HEK293 (cell line): ENCODE measurements around the gene SLC35A4.
A peak's percentile ranks its signal among the peaks of the same experiment; 100 is the strongest.
"Not testable (repeated sequence)": the region's sequence is repeated elsewhere in the genome, so short reads cannot be mapped to it uniquely, and the experiment has no call there.

Experiments used
- CTCF ChIA-PET: fragments of 350-600 bp; formaldehyde crosslinking; extraction: SDS; loops from one replicate; lab custom pipeline; 2021; ENCODE audit warnings: antibody characterized with exemption; lab: Yijun Ruan, JAX
- POLR2A ChIA-PET: fragments of 300-600 bp; formaldehyde crosslinking; extraction: SDS; loops from one replicate; lab custom pipeline; 2020; ENCODE audit warnings: antibody characterized with exemption, inconsistent platforms; lab: Yijun Ruan, JAX
- H3K27ac ChIP-seq: fragments of 200-500 bp; sonication (Bioruptor generic); 2 replicates; pipeline ENCODE4 v1.5.1; 2014; ENCODE audit warnings: low read depth, low read length, control low read depth, inconsistent platforms; ENCODE audit errors: extremely low read depth
- H3K36me3 ChIP-seq, 2 experiments: fragments of 200-500 bp in 1 of 2; sonication (Bioruptor generic) in 1 of 2; 1 replicate in 1 of 2; 2 replicates in 1 of 2; pipeline ENCODE4 v1.5.1; 2014 to 2017; ENCODE audit warnings: inconsistent platforms in 2 of 2, low read length in 2 of 2; ENCODE audit not compliant: control insufficient read depth in 2 of 2, insufficient read depth in 1 of 2
- H3K4me1 ChIP-seq: fragments of 200-500 bp; sonication (Bioruptor generic); 2 replicates; pipeline ENCODE4 v1.5.1; 2014; ENCODE audit warnings: mild to moderate bottlenecking, low read length, inconsistent platforms; ENCODE audit not compliant: control insufficient read depth, insufficient read depth
- H3K4me3 ChIP-seq: 2 replicates; pipeline ENCODE4 v1.5.1; 2011; ENCODE audit warnings: low read depth, mild to moderate bottlenecking, control low read depth, low read length, moderate library complexity
- H3K9me3 ChIP-seq: fragments of 200-500 bp; sonication (Bioruptor generic); 2 replicates; pipeline ENCODE4 v1.5.1; 2014; ENCODE audit warnings: low read depth, low read length, inconsistent platforms; ENCODE audit not compliant: control insufficient read depth, insufficient read depth
- HOXD13 ChIP-seq: sonication (generic); formaldehyde crosslinking; IDR thresholded peaks from 2 replicates; pipeline ENCODE4 v1.8.0; 2022; ENCODE audit warnings: missing genetic modification reagents, borderline replicate concordance
- IKZF3 ChIP-seq: fragments of 450-650 bp; IDR thresholded peaks from 2 replicates; pipeline ENCODE4 v1.5.0; 2018; ENCODE audit warnings: missing biosample characterization, mild to moderate bottlenecking, missing genetic modification characterization, moderate library complexity
- PRDM1 ChIP-seq: fragments of 450-650 bp; formaldehyde crosslinking; IDR thresholded peaks from 2 replicates; pipeline ENCODE4; 2016; ENCODE audit warnings: missing biosample characterization, missing genetic modification characterization
- RBAK ChIP-seq: fragments of 450-650 bp; formaldehyde crosslinking; IDR thresholded peaks from 2 replicates; pipeline ENCODE4 v1.5.1; 2016; ENCODE audit warnings: missing biosample characterization, missing genetic modification characterization
- REPIN1 ChIP-seq: fragments of 450-650 bp; formaldehyde crosslinking; IDR thresholded peaks from 2 replicates; pipeline ENCODE4 v1.5.1; 2017; ENCODE audit warnings: missing biosample characterization, missing genetic modification characterization, low read depth
- SP3 ChIP-seq: fragments of 450-650 bp; formaldehyde crosslinking; IDR thresholded peaks from 2 replicates; pipeline ENCODE4 v1.5.1; 2016; ENCODE audit warnings: missing biosample characterization, missing genetic modification characterization
- TCF7L2 ChIP-seq: IDR thresholded peaks from 2 replicates; pipeline ENCODE4 v1.6.1; 2011; ENCODE audit warnings: low read depth, mild to moderate bottlenecking, inconsistent platforms, low read length, moderate library complexity, borderline replicate concordance
- ZBTB20 ChIP-seq: fragments of 450-650 bp; formaldehyde crosslinking; IDR thresholded peaks from 2 replicates; pipeline ENCODE4 v1.5.1; 2016; ENCODE audit warnings: missing biosample characterization, missing genetic modification characterization
- ZBTB8A ChIP-seq: fragments of 450-650 bp; formaldehyde crosslinking; IDR thresholded peaks from 2 replicates; pipeline ENCODE4 v1.5.1; 2016; ENCODE audit warnings: missing biosample characterization, missing genetic modification characterization
- ZEB2 ChIP-seq: fragments of 450-650 bp; formaldehyde crosslinking; IDR thresholded peaks from 2 replicates; pipeline ENCODE4 v1.5.1; 2016; ENCODE audit warnings: missing biosample characterization, missing genetic modification characterization
- ZFP37 ChIP-seq: fragments of 450-650 bp; formaldehyde crosslinking; IDR thresholded peaks from 2 replicates; pipeline ENCODE4 v1.5.1; 2016; ENCODE audit warnings: missing biosample characterization, missing genetic modification characterization
- ZNF112 ChIP-seq: fragments of 450-650 bp; formaldehyde crosslinking; IDR thresholded peaks from 2 replicates; pipeline ENCODE4 v1.5.0; 2017; ENCODE audit warnings: missing biosample characterization, missing genetic modification characterization
- ZNF341 ChIP-seq: fragments of 450-650 bp; formaldehyde crosslinking; IDR thresholded peaks from 2 replicates; pipeline ENCODE4; 2016; ENCODE audit warnings: low read depth, missing biosample characterization, missing genetic modification characterization
- ZNF530 ChIP-seq: fragments of 450-650 bp; formaldehyde crosslinking; IDR thresholded peaks from 2 replicates; pipeline ENCODE4 v1.5.1; 2016; ENCODE audit warnings: low read depth, missing biosample characterization, missing genetic modification characterization
- ZNF560 ChIP-seq: fragments of 450-650 bp; formaldehyde crosslinking; IDR thresholded peaks from 2 replicates; pipeline ENCODE4 v1.5.1; 2017; ENCODE audit warnings: missing biosample characterization, missing genetic modification characterization, borderline replicate concordance
- ZNF777 ChIP-seq: fragments of 450-650 bp; formaldehyde crosslinking; IDR thresholded peaks from 2 replicates; pipeline ENCODE4 v1.5.1; 2017; ENCODE audit warnings: missing biosample characterization, missing genetic modification characterization, borderline replicate concordance
- ZSCAN23 ChIP-seq: fragments of 450-650 bp; formaldehyde crosslinking; IDR thresholded peaks from 2 replicates; pipeline ENCODE4 v1.5.1; 2016; ENCODE audit warnings: missing biosample characterization, missing genetic modification characterization
- TF ChIP-seq, protein P1 (sequence below): fragments of 450-650 bp; formaldehyde crosslinking; IDR thresholded peaks from 2 replicates; pipeline ENCODE4 v1.5.1; 2016; ENCODE audit warnings: missing biosample characterization, missing genetic modification characterization
- TF ChIP-seq, protein P2 (sequence below): fragments of 450-650 bp; formaldehyde crosslinking; IDR thresholded peaks from 2 replicates; pipeline ENCODE4 v1.5.1; 2016; ENCODE audit warnings: missing biosample characterization, missing genetic modification characterization, borderline replicate concordance
- TF ChIP-seq, protein P3 (sequence below): sonication (generic); formaldehyde crosslinking; IDR thresholded peaks from 2 replicates; pipeline ENCODE4 v1.8.1; 2022; ENCODE audit warnings: mild to moderate bottlenecking, moderate library complexity, missing genetic modification reagents

SLC35A4 gene

DNA sequence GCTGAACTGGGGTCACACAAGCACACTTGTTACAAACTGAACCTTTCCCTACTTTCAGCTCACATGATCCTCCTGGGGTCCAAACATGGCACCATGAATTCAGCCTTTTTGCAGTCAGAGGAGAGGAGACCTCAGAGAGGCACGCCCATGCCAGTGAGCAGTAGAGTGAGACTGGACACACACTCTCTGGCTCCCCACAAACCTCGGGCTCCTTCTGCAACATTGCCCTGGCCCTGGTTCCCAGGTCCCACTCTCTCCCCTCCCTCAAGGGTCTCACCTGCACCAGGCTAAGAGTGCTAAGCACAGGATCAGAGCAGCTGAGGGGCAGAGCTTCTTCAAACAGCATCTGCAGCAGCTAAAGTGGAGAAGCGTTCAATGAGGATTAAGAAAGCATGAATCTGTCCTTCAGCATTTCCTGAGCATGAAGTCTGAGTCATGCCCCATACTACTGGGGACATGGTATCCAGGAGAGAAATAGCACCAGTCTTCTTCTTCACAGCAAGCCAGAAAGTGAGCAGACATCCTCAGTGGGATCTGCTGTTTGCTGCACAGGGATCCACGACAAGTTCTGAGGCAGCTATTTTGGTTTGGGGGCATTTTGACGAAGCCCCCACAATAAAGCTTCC is 27.2 kb downstream of the SLC35A4 start (continued):
- TF ChIP-seq IKZF3 (tag by site-specific recombination) (no peak), ZFP37 (tag by site-specific recombination) (no peak), SP3 (tag by site-specific recombination) (no peak), ZNF530 (no peak), HOXD13 (no peak), REPIN1 (tag by site-specific recombination) (no peak), TCF7L2 (no peak), ZSCAN23 (no peak)
- TF ChIP-seq, protein P1, sequence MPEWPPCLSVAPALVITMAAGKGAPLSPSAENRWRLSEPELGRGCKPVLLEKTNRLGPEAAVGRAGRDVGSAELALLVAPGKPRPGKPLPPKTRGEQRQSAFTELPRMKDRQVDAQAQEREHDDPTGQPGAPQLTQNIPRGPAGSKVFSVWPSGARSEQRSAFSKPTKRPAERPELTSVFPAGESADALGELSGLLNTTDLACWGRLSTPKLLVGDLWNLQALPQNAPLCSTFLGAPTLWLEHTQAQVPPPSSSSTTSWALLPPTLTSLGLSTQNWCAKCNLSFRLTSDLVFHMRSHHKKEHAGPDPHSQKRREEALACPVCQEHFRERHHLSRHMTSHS = no peak

DNA sequence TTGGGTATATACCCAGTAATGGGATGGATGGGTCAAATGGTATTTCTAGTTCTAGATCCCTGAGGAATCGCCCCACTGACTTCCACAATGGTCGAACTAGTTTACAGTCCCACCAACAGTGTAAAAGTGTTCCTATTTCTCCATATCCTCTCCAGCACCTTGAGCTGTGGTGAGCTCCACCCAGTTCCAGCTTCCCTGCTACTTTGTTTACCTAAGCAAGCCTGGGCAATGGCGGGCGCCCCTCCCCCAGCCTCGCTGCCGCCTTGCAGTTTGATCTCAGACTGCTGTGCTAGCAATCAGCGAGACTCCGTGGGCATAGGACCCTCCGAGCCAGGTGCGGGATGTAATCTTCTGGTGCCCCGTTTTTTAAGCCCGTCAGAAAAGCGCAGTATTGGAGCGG is 28.4 kb downstream of the SLC35A4 start:
- H3K36me3 ChIP-seq, H3K4me3 ChIP-seq, H3K9me3 ChIP-seq, CTCF ChIA-PET, POLR2A ChIA-PET, H3K27ac ChIP-seq, H3K4me1 ChIP-seq: not testable (repeated sequence)
- TF ChIP-seq ZBTB8A = 0 out of 2 replicates have a peak, but pooled peaks have one; percentile 13

DNA sequence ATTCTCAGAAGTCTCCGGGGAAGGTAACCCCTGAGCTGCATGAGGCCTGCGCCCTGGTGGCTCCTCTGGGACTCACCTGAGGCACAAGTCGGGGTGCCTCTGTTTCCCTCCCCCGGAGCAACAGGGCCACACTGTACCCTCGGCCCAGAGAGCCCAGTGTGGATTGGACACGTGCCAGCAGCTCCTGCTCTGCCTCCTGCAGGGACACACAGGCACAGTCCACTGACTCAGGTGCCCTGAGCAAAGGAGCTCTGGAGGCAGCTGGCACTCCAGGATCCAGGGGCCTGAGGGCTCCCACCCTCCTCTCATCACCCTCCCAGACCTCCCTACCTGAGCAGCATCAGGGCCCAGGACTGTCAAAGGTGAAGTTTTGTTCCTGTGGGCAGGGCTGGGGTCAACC is 29.5 kb downstream of the SLC35A4 start:
- Histone ChIP-seq H3K36me3 (no peaks in the 10 kb centered on the region), H3K9me3 (no peaks in the 10 kb centered on the region), H3K4me3 (no peak overlapping the region), H3K4me1 (peaks cover 8% of the 10 kb centered on the region; the same call in 1 of the 2 replicates)
- TF ChIP-seq IKZF3 (tag by site-specific recombination) = no peak
- TF ChIP-seq, protein P2, sequence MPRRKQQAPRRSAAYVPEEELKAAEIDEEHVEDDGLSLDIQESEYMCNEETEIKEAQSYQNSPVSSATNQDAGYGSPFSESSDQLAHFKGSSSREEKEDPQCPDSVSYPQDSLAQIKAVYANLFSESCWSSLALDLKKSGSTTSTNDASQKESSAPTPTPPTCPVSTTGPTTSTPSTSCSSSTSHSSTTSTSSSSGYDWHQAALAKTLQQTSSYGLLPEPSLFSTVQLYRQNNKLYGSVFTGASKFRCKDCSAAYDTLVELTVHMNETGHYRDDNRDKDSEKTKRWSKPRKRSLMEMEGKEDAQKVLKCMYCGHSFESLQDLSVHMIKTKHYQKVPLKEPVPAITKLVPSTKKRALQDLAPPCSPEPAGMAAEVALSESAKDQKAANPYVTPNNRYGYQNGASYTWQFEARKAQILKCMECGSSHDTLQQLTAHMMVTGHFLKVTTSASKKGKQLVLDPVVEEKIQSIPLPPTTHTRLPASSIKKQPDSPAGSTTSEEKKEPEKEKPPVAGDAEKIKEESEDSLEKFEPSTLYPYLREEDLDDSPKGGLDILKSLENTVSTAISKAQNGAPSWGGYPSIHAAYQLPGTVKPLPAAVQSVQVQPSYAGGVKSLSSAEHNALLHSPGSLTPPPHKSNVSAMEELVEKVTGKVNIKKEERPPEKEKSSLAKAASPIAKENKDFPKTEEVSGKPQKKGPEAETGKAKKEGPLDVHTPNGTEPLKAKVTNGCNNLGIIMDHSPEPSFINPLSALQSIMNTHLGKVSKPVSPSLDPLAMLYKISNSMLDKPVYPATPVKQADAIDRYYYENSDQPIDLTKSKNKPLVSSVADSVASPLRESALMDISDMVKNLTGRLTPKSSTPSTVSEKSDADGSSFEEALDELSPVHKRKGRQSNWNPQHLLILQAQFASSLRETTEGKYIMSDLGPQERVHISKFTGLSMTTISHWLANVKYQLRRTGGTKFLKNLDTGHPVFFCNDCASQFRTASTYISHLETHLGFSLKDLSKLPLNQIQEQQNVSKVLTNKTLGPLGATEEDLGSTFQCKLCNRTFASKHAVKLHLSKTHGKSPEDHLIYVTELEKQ (tag by site-specific recombination) = no peak
- TF ChIP-seq SP3 (tag by site-specific recombination) = no peak
- TF ChIP-seq ZEB2 = no peak
- TF ChIP-seq REPIN1 (tag by site-specific recombination) = no peak
- TF ChIP-seq, protein P3, sequence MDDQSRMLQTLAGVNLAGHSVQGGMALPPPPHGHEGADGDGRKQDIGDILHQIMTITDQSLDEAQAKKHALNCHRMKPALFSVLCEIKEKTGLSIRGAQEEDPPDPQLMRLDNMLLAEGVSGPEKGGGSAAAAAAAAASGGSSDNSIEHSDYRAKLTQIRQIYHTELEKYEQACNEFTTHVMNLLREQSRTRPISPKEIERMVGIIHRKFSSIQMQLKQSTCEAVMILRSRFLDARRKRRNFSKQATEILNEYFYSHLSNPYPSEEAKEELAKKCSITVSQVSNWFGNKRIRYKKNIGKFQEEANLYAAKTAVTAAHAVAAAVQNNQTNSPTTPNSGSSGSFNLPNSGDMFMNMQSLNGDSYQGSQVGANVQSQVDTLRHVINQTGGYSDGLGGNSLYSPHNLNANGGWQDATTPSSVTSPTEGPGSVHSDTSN (CRISPR knock-in tag) = no peak
- TF ChIP-seq RBAK (tag by site-specific recombination) = no peak
- TF ChIP-seq ZNF341 (tag by site-specific recombination) = no peak
- no peak for TF ChIP-seq ZNF777 (tag by site-specific recombination)
- no peak for TF ChIP-seq ZBTB8A
- no peak for TF ChIP-seq ZBTB20
- TF ChIP-seq ZNF560 (tag by site-specific recombination) = no peak
- no peak for TF ChIP-seq ZNF112 (tag by site-specific recombination)
- TF ChIP-seq PRDM1 (tag by site-specific recombination) = no peak
- TF ChIP-seq, all 188 proteins: peak for 0
- POLR2A ChIA-PET = no interaction called here
- CTCF ChIA-PET = interaction anchor here (1.3 kb wide), 1 partner anchor 40 kb away, joined by 3 read pairs; no protein-coding TSS in a partner anchor
- H3K27ac ChIP-seq = no peak overlapping the region
